HG03342 (cell line): Measurements from ENCODE around the gene TTC7B.

Experiments used
- ATAC-seq: cut with Tn5 transposase; IDR thresholded peaks from one replicate; pipeline ENCODE4 v1.9.1; 2021; ENCODE audit warnings: mild to moderate bottlenecking, moderate library complexity; ENCODE audit not compliant: unreplicated experiment

Gene TTC7B

GRCh38 chr14:90519262-90519920 lies 296.8 kb downstream of the TTC7B start:
- ATAC-seq, result no peak

GRCh38 chr14:90518941-90519256 lies 297.3 kb downstream of the TTC7B start:
- no peak for ATAC-seq

- ATAC-seq, result no peak
Observed at GRCh38 chr14:90518069-90518940, 297.9 kb downstream of the TTC7B start.

GRCh38 chr14:90517076-90517841 lies 299.0 kb downstream of the TTC7B start:
- no peak for ATAC-seq

- ATAC-seq, result no peak
Observed at GRCh38 chr14:90514566-90514965, 301.7 kb downstream of the TTC7B start.

- ATAC-seq, result no peak
Observed at GRCh38 chr14:90514015-90514398, 302.2 kb downstream of the TTC7B start.

GRCh38 chr14:90513161-90514014 lies 302.8 kb downstream of the TTC7B start:
- no peak for ATAC-seq

- no peak for ATAC-seq
Observed at GRCh38 chr14:90512329-90512991, 303.8 kb downstream of the TTC7B start.

- no peak for ATAC-seq
Observed at GRCh38 chr14:90511795-90512328, 304.4 kb downstream of the TTC7B start.

- no peak for ATAC-seq
Observed at GRCh38 chr14:90511252-90511651, 305.0 kb downstream of the TTC7B start.

GRCh38 chr14:90510159-90510558 lies 306.1 kb downstream of the TTC7B start:
- no peak for ATAC-seq

GRCh38 chr14:90509403-90509802 lies 306.8 kb downstream of the TTC7B start:
- ATAC-seq, result no peak

- ATAC-seq, result no peak
Observed at GRCh38 chr14:90508536-90509254, 307.5 kb downstream of the TTC7B start.

GRCh38 chr14:90508036-90508435 lies 308.2 kb downstream of the TTC7B start:
- no peak for ATAC-seq

- ATAC-seq, result no peak
Observed at GRCh38 chr14:90507428-90507827, 308.8 kb downstream of the TTC7B start.

GRCh38 chr14:90506748-90507147 lies 309.5 kb downstream of the TTC7B start:
- no peak for ATAC-seq

GRCh38 chr14:90505531-90505930 lies 310.7 kb downstream of the TTC7B start:
- ATAC-seq, result no peak

- no peak for ATAC-seq
Observed at GRCh38 chr14:90504643-90505042, 311.6 kb downstream of the TTC7B start.

- ATAC-seq, result no peak
Observed at GRCh38 chr14:90503582-90503981, 312.6 kb downstream of the TTC7B start.
